NCI-H2196 treated with DMSO at 0.1 percent for 48 hours (cell line): ENCODE measurements around the gene TP53TG3E.
"Not testable (repeated sequence)": the region's sequence is repeated elsewhere in the genome, so short reads cannot be mapped to it uniquely, and the experiment has no call there.

ENCODE experiments used
- DNase-seq: peaks from one replicate; lab custom pipeline; 2025; ENCODE audit not compliant: unreplicated experiment; lab: John Stamatoyannopoulos, UW

TP53TG3E gene, protein sequence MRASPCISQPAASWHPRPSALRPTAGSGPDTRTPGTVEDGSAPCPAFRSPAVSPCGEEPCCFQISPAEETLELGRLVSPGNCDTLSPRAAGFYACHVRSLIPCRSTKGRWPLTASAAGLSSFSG

DNA sequence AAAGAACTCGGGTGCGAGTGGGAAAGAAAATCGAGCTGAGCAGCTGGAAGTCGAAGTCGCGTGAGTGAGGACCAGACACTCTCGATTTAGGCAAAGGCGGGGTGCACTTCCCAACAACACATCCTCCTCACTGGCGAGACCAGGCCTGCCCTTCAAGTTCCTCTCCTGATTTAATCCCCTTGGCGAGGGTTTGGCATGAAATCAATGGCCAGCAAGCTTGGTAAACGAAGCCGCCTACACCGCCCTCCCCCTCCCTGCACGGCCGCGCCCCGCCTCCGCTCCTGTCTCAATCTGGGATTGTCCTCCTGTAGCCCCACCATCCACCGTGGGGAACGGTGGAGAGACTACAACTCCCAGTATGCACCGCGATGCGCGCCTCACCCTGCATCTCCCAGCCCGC is at the start of gene TP53TG3E:
Gene TP53TG3E, plus strand, starts transcription at position 301 of the 400 bp plus-strand sequence. Its CDS starts 68 bp downstream, at position 369.
- not testable (repeated sequence) for DNase-seq

DNA sequence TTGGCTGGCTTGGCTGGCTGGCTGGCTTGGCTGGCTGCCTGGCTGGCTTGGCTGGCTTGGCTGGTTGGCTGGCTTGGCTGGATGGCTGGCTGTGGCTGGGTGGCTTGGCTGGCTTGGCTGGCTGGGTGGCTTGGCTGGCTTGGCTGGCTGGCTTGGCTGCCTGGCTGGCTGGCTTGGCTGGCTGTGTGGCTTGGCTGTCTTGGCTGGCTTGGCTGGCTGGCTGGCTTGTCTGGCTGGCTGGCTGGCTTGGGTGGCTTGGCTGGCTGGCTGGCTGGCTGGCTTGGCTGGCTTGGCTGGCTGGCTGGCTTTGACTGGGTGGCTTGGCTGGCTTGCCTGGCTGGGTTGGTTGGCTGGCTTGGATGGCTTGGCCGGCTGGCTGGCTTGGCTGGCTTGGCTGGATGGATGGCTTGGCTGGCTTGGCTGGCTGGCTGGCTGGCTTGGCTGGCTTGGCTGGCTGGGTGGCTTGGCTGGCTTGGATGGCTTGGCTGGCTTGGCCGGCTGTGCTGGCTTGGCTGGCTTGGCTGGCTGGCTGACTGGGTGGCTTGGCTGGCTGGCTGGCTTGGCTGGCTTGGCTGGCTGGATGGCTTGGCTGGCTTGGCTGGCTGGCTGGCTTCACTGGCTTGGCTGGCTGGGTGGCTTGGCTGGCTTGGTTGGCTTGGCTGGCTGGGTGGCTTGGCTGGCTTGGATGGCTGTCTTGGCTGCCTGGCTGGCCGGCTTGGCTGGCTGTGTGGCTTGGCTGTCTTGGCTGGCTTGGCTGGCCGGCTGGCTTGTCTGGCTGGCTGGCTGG is 32.3 kb downstream of the TP53TG3E start:
- not testable (repeated sequence) for DNase-seq

DNA sequence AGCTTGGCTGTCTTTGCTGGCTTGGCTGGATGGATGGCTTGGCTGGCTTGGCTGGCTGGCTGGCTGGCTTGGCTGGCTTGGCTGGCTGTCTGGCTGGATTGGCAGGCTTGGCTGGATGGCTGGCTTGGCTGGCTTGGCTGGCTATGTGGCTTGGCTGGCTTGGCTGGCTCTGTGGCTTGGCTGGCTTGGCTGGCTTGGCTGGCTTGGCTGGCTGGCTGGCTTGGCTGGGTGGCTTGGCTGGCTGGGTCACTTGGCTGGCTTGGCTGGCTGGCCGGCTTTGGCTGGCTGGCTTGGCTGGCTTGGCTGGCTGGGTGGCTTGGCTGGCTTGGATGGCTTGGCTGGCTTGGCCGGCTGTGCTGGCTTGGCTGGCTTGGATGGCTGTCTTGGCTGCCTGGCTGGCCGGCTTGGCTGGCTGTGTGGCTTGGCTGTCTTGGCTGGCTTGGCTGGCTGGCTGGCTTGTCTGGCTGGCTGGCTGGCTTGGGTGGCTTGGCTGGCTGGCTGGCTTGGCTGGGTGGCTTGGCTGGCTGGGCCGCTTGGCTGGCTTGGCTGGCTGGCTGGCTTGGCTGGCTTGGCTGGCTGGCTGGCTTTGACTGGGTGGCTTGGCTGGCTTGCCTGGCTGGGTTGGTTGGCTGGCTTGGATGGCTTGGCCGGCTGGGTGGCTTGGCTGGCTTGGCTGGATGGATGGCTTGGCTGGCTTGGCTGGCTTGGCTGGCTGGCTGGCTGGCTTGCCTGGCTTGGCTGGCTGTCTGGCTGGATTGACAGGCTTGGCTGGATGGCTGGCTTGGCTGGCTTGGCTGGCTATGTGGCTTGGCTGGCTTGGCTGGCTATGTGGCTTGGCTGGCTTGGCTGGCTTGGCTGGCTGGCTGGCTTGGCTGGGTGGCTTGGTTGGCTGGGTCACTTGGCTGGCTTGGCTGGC is 33.8 kb downstream of the TP53TG3E start:
- DNase-seq: not testable (repeated sequence)

DNA sequence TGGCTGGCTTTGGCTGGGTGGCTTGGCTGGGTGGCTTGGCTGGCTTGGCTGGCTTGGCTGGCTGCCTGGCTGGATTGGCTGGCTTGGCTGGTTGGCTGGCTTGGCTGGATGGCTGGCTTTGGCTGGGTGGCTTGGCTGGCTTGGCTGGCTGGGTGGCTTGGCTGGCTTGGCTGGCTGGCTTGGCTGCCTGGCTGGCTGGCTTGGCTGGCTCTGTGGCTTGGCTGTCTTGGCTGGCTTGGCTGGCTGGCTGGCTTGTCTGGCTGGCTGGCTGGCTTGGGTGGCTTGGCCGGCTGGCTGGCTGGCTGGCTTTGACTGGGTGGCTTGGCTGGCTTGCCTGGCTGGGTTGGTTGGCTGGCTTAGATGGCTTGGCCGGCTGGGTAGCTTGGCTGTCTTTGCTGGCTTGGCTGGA is 34.4 kb downstream of the TP53TG3E start:
- DNase-seq: not testable (repeated sequence)

DNA sequence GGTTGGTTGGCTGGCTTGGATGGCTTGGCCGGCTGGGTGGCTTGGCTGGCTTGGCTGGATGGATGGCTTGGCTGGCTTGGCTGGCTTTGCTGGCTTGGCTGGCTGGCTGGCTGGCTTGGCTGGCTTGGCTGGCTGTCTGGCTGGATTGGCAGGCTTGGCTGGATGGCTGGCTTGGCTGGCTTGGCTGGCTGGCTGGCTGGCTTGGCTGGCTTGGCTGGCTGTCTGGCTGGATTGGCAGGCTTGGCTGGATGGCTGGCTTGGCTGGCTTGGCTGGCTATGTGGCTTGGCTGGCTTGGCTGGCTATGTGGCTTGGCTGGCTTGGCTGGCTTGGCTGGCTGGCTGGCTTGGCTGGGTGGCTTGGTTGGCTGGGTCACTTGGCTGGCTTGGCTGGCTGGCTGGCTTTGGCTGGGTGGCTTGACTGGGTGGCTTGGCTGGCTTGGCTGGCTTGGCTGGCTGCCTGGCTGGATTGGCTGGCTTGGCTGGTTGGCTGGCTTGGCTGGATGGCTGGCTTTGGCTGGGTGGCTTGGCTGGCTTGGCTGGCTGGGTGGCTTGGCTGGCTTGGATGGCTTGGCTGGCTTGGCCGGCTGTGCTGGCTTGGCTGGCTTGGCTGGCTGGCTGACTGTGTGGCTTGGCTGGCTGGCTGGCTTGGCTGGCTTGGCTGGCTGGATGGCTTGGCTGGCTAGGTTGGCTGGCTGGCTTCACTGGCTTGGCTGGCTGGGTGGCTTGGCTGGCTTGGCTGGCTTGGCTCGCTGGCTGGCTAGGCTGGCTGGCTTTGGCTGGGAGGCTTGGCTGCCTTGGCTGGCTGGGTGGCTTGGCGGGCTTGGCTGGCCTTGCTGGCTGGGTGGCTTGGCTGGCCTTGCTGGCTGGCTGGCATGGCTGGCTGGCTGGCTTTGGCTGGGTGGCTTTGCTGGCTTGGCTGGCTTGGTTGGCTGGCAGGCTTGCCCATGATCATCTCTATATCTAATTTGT is 35.3 kb downstream of the TP53TG3E start:
- not testable (repeated sequence) for DNase-seq
